KBM-7 (cell line): Measurements from ENCODE around the gene PCNT.
A peak's percentile ranks its signal among the peaks of the same experiment; 100 is the strongest.

ENCODE experiments used
- DNase-seq: peaks from one replicate; pipeline ENCODE4 v3.0.0-alpha.2; 2015
- in situ Hi-C: fragments of 300-500 bp; cut with MboI; formaldehyde crosslinking; loops from 2 replicates; pipeline ENCODE4 v1.14.3; 2020; ENCODE audit warnings: low sequenced_read_pairs, low pct_unique_long_range_greater_than_20kb, mixed read lengths

PCNT gene

DNA sequence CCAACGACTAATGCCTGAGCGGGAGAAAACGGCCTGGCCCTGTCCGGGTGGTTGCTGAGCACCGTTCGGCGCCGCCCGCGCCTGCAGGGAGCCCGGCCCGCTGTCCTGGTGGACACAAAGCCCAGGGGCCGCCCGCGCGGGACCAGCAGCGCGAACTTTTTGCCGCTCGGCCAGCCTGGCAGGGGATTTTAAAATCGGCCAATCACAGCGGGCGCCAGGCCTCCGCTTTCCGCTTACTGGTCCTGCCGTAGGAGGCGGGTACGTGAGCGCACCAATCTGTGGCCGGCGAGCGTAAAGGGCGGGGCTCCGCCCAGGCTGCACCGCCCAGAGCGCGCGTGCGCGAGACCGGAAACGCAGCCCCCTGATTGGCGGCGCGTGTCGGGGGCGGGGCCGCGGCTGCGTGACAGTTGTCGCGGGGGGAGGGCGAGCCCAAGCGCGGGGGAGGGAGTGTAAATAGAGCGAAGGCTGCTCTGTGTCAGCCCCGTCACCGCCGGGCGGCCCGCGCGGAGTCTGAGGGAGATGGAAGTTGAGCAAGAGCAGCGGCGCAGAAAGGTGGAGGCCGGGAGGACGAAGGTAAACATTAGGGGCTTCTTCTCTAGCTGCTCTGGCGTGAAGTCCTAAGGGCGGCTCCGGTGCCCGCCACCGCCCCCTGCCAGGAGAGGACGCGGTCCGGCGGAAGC lies at the start of gene PCNT, which contains the start of gene C21orf58:
Gene PCNT (plus strand): TSS at position 447 of the 680 bp plus-strand sequence. CDS start 73 bp downstream, at position 520.
Gene C21orf58 (minus strand): TSS at position 161 of the 680 bp plus-strand sequence. CDS start 1,132 bp downstream, outside the sequence.
- DNase-seq, result peak; percentile 98
- in situ Hi-C loops, result no loop called here

GRCh38 chr21:46274797-46275390 lies 49.1 kb upstream of the PCNT start:
- in situ Hi-C loops, result no loop called here

GRCh38 chr21:46284077-46284644 lies 39.8 kb upstream of the PCNT start:
- in situ Hi-C loops, result no loop called here
- peak; percentile 49 for DNase-seq

More at GRCh38 chr21:46274797-46275390, 49.1 kb upstream of the PCNT start:
- no peak for DNase-seq

DNA sequence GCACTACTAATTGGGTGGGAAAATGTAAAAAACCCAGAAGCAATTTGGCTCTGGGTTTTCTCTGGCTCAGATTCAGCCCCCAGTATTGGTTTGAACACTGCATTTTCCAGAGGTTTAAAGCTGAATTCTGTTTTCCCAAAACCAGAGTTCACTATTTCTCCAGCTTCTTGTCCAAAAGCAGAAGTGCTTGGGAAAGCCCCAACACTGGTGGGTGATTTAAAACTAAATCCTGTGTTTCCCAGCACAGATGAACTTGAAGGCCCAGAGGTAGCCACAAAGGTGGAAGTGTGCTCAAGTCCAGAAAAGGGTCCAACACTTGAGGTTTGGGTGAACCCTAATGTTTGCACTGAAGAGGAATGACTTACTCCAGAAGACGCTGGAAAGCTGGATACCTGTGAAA lies 39.2 kb upstream of the PCNT start:
- in situ Hi-C loops, result no loop called here
- DNase-seq, result peak; percentile 14

- peak; percentile 19 for DNase-seq
- in situ Hi-C loops, result no loop called here
These were observed 38.7 kb upstream of the PCNT start, which contains the start of gene MCM3AP for GRCh38 chr21:46285206-46285661. Gene MCM3AP, minus strand, starts transcription at chr21:46285611. Its CDS starts 325 bp downstream, at chr21:46285286.

DNA sequence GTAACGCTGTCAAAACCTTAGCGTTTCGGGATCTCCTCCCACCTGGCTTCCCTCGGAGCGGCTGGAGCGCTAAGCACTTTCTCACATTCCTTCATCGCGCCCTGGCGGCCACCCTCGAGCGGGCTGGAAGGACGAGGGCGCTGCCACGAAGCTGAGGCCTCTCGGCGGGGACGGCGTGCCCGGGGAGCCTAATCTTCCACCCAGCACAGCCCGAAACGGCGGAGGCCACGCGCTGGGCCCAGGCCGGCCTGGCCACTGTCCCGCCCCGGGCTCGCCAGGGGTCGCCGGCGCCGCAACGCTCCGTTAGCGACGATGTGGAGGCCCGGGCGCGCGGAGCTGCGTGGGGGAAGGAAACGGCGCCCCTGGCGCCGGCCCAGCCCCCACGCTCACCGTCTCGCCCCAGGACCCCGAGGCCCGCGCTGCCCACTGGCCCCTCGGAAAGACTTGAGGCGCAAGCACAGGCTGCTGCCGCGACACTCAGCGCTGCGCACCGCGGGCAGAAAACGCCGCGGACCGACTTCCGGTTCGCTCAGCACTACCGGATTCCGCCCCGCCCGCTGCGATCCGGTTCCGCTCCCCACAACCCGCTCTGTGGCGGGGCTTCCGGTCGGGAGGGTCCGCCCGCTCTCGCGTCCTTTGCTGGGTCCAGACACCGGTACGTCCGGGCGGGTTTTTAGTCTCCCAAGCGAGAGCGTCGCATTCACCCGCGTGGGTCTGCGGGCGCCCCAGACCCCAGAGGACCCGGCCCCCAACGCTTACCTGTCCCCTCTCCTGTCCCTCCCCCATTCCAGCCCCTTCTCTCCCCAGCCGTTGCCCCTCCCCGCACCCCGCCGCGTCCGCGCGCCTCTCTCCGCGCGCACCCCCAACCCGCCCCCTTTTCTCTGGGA lies 38.0 kb upstream of the PCNT start, which contains the start of gene YBEY:
Gene YBEY (plus strand): TSS at position 582 of the 887 bp plus-strand sequence. CDS start 572 bp downstream, outside the sequence.
- in situ Hi-C loops, result no loop called here
- DNase-seq, result peak; percentile 89

DNA sequence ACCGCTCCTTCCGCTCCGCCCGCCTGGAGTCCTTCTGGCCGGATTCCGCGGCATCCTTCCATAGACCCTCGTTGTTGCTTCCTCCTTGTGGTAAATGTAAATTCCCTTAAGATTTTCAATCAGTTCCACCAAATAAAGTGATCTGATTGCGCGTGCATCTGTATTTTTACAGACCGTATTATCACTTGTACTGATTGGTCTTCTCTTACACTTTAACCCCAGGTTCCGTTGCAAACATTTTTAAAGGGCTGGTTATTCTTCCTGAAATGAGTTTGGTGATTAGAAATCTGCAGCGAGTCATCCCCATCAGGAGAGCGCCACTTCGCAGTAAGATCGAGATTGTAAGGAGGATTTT lies 37.3 kb upstream of the PCNT start:
- in situ Hi-C loops, result no loop called here
- DNase-seq, result peak; percentile 83

DNA sequence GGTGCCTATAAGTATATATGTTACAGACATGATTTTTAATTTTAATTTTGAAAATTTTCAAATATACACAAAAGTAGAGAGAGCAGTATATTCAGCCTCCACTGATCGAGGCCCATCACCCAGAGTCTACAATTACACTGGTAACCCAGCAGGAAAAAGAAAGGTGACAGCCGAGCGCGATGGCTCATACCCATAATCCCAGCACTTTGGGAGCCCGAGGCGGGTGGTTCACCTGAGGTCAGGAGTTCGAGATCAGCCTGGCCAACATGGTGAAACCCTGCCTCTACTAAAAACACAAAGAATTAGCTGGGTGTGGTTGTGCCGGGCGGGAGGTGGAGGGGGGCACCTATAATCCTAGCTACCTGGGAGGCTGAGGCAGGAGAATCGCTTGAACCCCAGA lies 36.4 kb upstream of the PCNT start:
- no peak for DNase-seq
- in situ Hi-C loops, result no loop called here

DNA sequence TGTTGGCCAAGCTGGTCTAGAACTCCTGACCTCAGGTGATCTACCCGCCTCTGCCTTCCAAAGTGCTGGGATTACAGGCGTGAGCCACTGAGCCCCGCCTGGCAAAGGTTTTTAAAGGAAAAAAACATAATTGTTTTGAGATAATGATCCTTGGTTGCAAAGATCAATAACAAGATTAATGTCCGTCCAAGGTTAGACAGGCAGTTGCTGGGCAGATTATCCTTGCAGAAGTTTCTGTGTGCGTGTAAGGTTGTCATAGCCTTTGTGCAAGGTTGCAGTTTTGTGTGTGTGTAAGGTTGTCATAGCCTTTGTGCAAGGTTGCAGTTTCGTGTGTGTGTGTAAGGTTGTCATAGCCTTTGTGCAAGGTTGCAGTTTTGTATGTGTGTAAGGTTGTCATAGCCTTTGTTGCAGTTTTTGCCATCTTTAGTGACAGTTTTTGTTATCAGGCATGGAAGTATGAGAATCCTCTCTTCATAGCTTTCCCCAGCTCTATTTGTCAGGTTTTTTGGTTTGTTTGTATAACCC lies 34.2 kb upstream of the PCNT start:
- DNase-seq, result no peak
- in situ Hi-C loops, result no loop called here

GRCh38 chr21:46291561-46291960 lies 32.4 kb upstream of the PCNT start:
- in situ Hi-C loops, result no loop called here
- DNase-seq, result no peak

DNA sequence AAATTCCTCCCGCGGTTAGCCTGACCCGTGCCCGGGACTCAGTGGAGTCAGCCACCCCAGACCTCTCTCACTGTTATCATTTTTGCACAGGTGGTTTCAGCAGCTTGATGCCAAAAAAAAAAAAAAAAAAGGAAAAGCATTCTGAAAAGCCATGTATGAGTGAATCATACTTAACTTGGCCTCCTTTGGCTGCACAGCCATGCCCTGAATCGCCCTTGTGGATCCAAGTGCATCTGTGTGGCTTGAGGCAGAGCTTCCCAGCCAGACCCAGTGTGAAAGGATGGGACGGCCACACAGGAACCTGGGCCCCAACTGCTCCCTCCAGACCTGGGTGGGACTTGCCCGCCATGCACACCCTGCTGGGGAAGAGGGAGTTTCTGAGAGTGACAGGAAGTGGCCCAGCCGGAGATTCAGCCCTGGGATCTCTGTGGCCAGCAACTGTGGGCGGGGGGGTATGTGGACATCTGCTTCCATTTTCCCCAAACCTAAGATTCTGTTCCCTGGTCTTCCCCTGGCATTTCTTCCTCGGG lies 29.2 kb upstream of the PCNT start:
- DNase-seq, result peak; percentile 71
- in situ Hi-C loops, result no loop called here

GRCh38 chr21:46295177-46295770 lies 28.7 kb upstream of the PCNT start:
- peak; percentile 34 for DNase-seq
- in situ Hi-C loops, result no loop called here

DNA sequence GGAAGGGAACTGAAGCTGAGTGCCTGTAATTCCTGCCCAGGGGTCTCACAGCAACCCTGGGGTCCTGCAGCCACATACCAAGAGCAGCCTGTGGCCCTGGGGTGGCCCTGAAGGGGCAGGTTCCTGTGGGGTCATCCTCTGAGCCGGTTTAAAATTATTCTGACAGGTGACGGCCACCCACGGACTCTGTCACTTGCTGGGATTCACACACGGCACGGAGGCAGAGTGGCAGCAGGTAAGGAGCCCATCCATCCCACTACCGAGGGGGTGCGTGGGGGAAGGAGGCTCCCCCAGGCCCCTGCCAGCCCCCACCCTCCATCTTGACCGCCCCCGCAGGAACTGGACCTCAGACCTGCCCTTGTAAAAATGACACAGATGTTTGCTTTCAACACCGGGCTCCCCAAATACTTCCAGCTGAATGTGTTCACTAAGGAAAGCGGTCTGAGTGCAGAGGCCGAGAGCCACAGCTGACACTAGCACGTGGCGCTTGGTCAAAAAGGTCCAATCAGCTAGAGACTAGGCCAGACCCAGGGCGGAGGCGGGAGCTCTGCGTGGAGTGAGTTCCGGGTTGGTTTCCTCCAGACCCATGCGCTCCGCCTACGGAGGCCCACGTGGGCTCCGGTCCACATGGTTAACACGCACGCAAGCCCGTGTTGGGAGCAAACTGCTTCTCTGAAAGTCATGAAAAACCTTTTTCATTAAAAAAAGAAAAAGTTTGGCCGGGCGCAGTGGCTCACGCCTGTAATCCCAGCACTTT lies 27.8 kb upstream of the PCNT start:
- DNase-seq, result no peak
- in situ Hi-C loops, result no loop called here

DNA sequence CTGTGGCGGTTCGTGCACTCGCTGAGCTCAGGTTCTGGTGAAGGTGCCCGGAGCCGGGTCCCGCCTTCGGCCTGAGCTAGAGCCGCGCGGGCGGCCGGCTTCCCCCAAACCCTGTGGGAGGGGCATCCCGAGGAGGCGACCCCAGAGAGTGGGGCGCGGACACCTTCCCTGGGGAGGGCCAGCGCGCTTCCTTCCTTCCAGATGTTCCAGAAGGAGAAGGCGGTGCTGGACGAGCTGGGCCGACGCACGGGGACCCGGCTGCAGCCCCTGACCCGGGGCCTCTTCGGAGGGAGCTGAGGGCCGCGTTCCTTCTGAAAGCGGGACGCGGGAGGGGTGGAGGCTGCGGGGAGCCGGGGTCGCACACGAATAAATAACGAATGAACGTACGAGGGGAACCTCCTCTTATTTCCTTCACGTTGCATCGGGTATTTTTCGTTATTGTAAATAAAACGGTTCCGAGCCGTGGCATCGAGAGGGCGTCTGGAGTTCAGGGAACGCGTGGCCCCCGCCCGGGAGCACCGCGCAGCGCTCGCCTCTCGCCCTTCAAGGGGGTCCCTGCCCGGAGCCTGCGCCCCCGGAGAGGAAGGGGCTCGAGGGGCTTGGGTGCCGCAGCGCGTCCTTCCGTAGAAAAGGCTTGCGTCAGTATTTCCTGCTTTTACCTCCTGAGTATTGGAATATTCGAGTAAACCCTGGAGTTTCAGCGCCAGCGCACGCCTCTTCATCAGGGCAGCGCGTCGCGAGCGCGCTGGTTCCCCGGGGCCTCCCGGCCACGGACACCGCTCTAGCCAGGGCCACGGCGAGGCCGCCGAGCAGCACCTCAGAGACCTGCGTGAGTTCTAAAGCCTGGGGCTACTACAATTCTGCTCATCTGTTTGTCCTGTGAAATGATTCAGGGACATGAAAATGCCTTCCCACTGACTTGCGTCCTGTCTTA lies 26.4 kb upstream of the PCNT start:
- DNase-seq, result no peak
- in situ Hi-C loops, result no loop called here

DNA sequence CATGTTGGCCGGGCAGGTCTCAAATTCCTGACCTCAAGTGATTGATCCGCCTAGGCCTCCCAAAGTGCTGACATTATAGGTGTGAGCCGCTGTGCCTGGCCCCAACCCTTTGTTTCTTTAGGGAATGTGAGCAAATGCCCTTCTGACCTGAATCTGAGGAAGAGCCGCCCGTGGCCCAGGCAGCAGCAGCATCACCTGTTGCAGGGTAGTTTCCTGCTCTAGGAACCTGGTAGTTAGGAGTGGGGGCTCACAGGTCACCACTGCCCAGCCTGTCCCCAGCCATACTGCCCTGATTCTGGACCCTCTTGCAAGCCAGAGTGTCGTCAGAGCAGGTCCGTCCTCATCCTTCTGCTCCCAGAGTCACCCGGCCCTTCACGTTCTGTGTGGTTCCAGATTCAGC lies 24.8 kb upstream of the PCNT start:
- in situ Hi-C loops, result no loop called here
- DNase-seq, result no peak

- in situ Hi-C loops, result no loop called here
- no peak for DNase-seq
These were observed 22.2 kb upstream of the PCNT start for GRCh38 chr21:46301759-46302158.

- no peak for DNase-seq
- in situ Hi-C loops, result no loop called here
These were observed 19.5 kb upstream of the PCNT start for GRCh38 chr21:46304437-46304836.
